ENCODE data around the gene CDK2AP2.
"Not testable (repeated sequence)": the region's sequence is repeated elsewhere in the genome, so short reads cannot be mapped to it uniquely, and the experiment has no call there.

DNA sequence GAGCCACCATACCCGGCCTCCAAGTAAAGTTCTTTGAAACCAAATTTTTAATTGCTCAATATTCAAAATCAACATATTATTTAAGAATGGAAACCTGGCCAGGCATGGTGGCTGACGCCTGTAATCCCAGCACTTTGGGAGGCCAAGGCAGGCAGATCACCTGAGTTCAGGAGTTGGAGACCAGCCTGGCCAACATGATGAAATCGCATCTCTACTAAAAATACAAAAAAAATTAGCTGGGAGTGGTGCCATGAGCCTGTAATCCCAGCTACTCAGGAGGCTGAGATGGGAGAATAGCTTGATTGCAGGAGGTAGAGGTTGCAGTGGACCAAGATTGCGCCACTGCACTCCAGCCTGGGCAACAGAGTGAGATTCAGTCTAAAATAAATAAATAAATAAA, 40.1 kb upstream of the CDK2AP2 start:
- TF ChIP-seq, protein P1, sequence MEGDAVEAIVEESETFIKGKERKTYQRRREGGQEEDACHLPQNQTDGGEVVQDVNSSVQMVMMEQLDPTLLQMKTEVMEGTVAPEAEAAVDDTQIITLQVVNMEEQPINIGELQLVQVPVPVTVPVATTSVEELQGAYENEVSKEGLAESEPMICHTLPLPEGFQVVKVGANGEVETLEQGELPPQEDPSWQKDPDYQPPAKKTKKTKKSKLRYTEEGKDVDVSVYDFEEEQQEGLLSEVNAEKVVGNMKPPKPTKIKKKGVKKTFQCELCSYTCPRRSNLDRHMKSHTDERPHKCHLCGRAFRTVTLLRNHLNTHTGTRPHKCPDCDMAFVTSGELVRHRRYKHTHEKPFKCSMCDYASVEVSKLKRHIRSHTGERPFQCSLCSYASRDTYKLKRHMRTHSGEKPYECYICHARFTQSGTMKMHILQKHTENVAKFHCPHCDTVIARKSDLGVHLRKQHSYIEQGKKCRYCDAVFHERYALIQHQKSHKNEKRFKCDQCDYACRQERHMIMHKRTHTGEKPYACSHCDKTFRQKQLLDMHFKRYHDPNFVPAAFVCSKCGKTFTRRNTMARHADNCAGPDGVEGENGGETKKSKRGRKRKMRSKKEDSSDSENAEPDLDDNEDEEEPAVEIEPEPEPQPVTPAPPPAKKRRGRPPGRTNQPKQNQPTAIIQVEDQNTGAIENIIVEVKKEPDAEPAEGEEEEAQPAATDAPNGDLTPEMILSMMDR (IDR thresholded peaks at IDR 0.05) = not testable (repeated sequence)
- not testable (repeated sequence) for TF ChIP-seq POLR2AphosphoS5 (IDR thresholded peaks at IDR 0.05)

All from prostate gland (tissue), 2 donors.